ENCODE results near the gene CUL3. TPM values are rescaled to one million over a fixed set of nuclear protein-coding genes. Genes with fewer than 3 reads are reported as not detected.

The CUL3 gene
- total RNA-seq, 4 donors from 2014 or later: 68.9 to 88.4 (median 77.7) TPM

GRCh38 chr2:224433442-224433841 lies 151.7 kb downstream of the CUL3 start:
- 41% methylated on average over 10 of the region's 10 CpGs for WGBS
- H3K27ac ChIP-seq: no peak overlapping the region
- H3K4me3 ChIP-seq: no peak overlapping the region
- DNase-seq (ENCODE audit: low spot score in 2 of 2): no peak
- H3K36me3 ChIP-seq: no peaks in the 10 kb centered on the region
- no peaks in the 10 kb centered on the region for H3K4me1 ChIP-seq
- no peaks in the 10 kb centered on the region for H3K9me3 ChIP-seq
- no peak for TF ChIP-seq POLR2AphosphoS5 (IDR thresholded peaks at IDR 0.05)
- TF ChIP-seq, protein P1, sequence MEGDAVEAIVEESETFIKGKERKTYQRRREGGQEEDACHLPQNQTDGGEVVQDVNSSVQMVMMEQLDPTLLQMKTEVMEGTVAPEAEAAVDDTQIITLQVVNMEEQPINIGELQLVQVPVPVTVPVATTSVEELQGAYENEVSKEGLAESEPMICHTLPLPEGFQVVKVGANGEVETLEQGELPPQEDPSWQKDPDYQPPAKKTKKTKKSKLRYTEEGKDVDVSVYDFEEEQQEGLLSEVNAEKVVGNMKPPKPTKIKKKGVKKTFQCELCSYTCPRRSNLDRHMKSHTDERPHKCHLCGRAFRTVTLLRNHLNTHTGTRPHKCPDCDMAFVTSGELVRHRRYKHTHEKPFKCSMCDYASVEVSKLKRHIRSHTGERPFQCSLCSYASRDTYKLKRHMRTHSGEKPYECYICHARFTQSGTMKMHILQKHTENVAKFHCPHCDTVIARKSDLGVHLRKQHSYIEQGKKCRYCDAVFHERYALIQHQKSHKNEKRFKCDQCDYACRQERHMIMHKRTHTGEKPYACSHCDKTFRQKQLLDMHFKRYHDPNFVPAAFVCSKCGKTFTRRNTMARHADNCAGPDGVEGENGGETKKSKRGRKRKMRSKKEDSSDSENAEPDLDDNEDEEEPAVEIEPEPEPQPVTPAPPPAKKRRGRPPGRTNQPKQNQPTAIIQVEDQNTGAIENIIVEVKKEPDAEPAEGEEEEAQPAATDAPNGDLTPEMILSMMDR (IDR thresholded peaks at IDR 0.05): no peak
- TF ChIP-seq EP300 (IDR thresholded peaks at IDR 0.05): no peak
- no peak for TF ChIP-seq POLR2A (IDR thresholded peaks at IDR 0.05)
- no peaks in the 10 kb centered on the region for H3K27me3 ChIP-seq

GRCh38 chr2:224432003-224432579 lies 153.1 kb downstream of the CUL3 start:
- no peaks in the 10 kb centered on the region for H3K36me3 ChIP-seq
- H3K9me3 ChIP-seq: no peaks in the 10 kb centered on the region
- no peaks in the 10 kb centered on the region for H3K4me1 ChIP-seq
- H3K27me3 ChIP-seq: no peaks in the 10 kb centered on the region
- DNase-seq (ENCODE audit: low spot score in 2 of 2): no peak
- 61% methylated on average over 6 of the region's 6 CpGs for WGBS
- no peak for TF ChIP-seq POLR2AphosphoS5 (IDR thresholded peaks at IDR 0.05)
- H3K27ac ChIP-seq: no peak overlapping the region
- no peak overlapping the region for H3K4me3 ChIP-seq

GRCh38 chr2:224429441-224429810 lies 155.7 kb downstream of the CUL3 start:
- Histone ChIP-seq H3K27me3 (no peaks in the 10 kb centered on the region), H3K4me3 (no peak overlapping the region), H3K27ac (no peak overlapping the region), H3K36me3 (no peaks in the 10 kb centered on the region), H3K9me3 (no peaks in the 10 kb centered on the region), H3K4me1 (no peaks in the 10 kb centered on the region)
- TF ChIP-seq EP300 (IDR thresholded peaks at IDR 0.05) (no peak), POLR2A (IDR thresholded peaks at IDR 0.05) (no peak), POLR2AphosphoS5 (IDR thresholded peaks at IDR 0.05) (no peak)
- TF ChIP-seq, protein P1 (IDR thresholded peaks at IDR 0.05): no peak
- 78% methylated on average over 2 of the region's 2 CpGs for WGBS
- no peak for DNase-seq (ENCODE audit: low spot score in 2 of 2)

- Histone ChIP-seq H3K4me1 (no peaks in the 10 kb centered on the region), H3K4me3 (no peak overlapping the region), H3K36me3 (no peaks in the 10 kb centered on the region), H3K27me3 (no peaks in the 10 kb centered on the region), H3K27ac (no peak overlapping the region), H3K9me3 (no peaks in the 10 kb centered on the region)
- no peak for TF ChIP-seq POLR2A (IDR thresholded peaks at IDR 0.05)
- 73% methylated on average over 1 of the region's 3 CpGs for WGBS
- DNase-seq (ENCODE audit: low spot score in 2 of 2): no peak
Observed at GRCh38 chr2:224428787-224429440, 156.2 kb downstream of the CUL3 start.

DNA sequence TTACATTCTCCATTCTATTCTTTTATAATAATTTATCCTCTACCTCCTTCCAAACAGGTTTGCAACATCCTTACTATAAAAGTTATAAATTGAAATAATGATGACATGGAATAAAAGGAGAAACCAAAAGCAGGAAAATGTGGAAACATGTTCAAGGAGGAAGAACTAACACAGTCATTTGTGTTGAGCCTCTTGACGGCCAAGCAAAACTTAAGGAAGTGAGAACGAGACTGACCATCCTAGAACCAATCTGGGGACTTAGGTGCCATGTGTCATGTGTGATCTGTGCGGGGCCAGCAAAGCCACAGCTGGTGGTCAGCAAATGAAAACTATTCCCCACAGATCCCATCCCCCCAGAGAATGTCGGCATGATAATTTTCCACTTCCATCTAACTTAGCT lies 157.7 kb downstream of the CUL3 start:
- no peak for DNase-seq (ENCODE audit: low spot score in 2 of 2)
- Histone ChIP-seq H3K36me3 (no peaks in the 10 kb centered on the region), H3K4me3 (no peak overlapping the region), H3K9me3 (no peaks in the 10 kb centered on the region), H3K4me1 (no peaks in the 10 kb centered on the region), H3K27ac (no peak overlapping the region), H3K27me3 (no peaks in the 10 kb centered on the region)
- TF ChIP-seq EP300 (IDR thresholded peaks at IDR 0.05): no peak
- TF ChIP-seq, protein P1 (IDR thresholded peaks at IDR 0.05): no peak
- no peak for TF ChIP-seq POLR2A (IDR thresholded peaks at IDR 0.05)
- WGBS: 76% methylated on average over 4 of the region's 4 CpGs

DNA sequence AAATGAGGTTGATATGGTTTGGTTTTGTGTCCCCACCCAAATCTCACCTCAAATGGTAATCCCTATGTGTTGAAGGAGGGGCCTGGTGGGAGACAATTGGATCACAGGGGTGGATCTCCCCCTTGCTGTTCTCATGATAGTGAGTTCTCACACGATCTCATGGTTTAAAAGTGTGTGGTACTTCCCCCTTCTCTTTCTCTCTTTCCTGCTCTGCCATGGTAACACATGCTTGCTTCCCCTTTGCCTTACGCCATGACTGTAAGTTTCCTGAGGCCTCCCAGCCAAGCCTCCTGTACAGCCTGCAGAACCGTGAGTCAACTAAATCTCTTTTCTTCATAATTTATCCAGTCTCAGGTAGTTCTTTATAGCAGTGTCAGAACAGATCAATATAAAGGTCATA lies 158.5 kb downstream of the CUL3 start:
- TF ChIP-seq, protein P1 (IDR thresholded peaks at IDR 0.05): no peak
- TF ChIP-seq POLR2AphosphoS5 (IDR thresholded peaks at IDR 0.05): no peak
- TF ChIP-seq POLR2A (IDR thresholded peaks at IDR 0.05): no peak
- TF ChIP-seq EP300 (IDR thresholded peaks at IDR 0.05): no peak
- Histone ChIP-seq H3K27me3 (no peaks in the 10 kb centered on the region), H3K27ac (no peak overlapping the region), H3K4me3 (no peak overlapping the region), H3K4me1 (no peaks in the 10 kb centered on the region), H3K9me3 (no peaks in the 10 kb centered on the region), H3K36me3 (no peaks in the 10 kb centered on the region)
- no peak for DNase-seq (ENCODE audit: low spot score in 2 of 2)
- WGBS: 81% methylated on average over 3 of the region's 3 CpGs
